K562 (cell line): Measurements from ENCODE around the gene ZNF865. TPM values are rescaled to one million over a fixed set of nuclear protein-coding genes. Genes with fewer than 3 reads are reported as not detected.

ENCODE experiments used
- ATF3 ChIP-seq, 2 experiments: fragments of 450-650 bp in 1 of 2; sonication (generic) in 1 of 2; formaldehyde crosslinking in 1 of 2; IDR thresholded peaks in 1 of 2; conservative IDR thresholded peaks in 1 of 2; 2 replicates each; pipeline versions ENCODE4 v1.6.1 to v1.8.1; 2016 to 2023; ENCODE audit warnings: mild to moderate bottlenecking in 2 of 2, moderate library complexity in 2 of 2, inconsistent platforms in 1 of 2, missing genetic modification reagents in 1 of 2
- CUX1 ChIP-seq: fragments of 200-800 bp; sonication (Bioruptor generic); IDR thresholded peaks from 2 replicates; pipeline ENCODE4 v1.6.1; 2016; ENCODE audit warnings: missing genetic modification characterization, missing compliant biosample characterization
- MGA ChIP-seq: fragments of 450-650 bp; IDR thresholded peaks from 2 replicates; pipeline ENCODE4 v1.6.1; 2016; ENCODE audit warnings: mild to moderate bottlenecking, moderate library complexity
- MYBL2 ChIP-seq, 2 experiments: fragments of 450-650 bp in 1 of 2; sonication (generic) in 1 of 2; formaldehyde crosslinking in 1 of 2; IDR thresholded peaks; 2 replicates each; pipeline versions ENCODE4 v1.6.1 to v1.8.1; 2017 to 2022; ENCODE audit warnings: borderline replicate concordance in 1 of 2, inconsistent platforms in 1 of 2, low read depth in 1 of 2, mild to moderate bottlenecking in 1 of 2, missing genetic modification reagents in 1 of 2, moderate library complexity in 1 of 2
- RUNX1 ChIP-seq: sonication (generic); IDR thresholded peaks from 2 replicates; pipeline ENCODE4 v1.6.1; 2016; ENCODE audit warnings: antibody characterized with exemption, low read depth
- VEZF1 ChIP-seq: fragments of 200-800 bp; sonication (Bioruptor generic); IDR thresholded peaks from 2 replicates; pipeline ENCODE4 v1.6.1; 2017; ENCODE audit warnings: missing genetic modification characterization, missing compliant biosample characterization
- polyA plus RNA-seq, 8 experiments: library from polyadenylated mRNA; depleted of rRNA in 4 of 8; stranded (reverse) in 5 of 8; unstranded in 3 of 8; fragments of >200 nt; fragmentation: Nextera tagmentation in 2 of 8; fragmentation: Illumina TruSeq in 1 of 8; extraction: Ambion mirVana in 2 of 8; extraction: Trizol in 1 of 8; gene quantifications; 2 replicates each; pipeline versions ENCODE4 v1.2.1 to v1.2.3, GENCODE V29; 2011 to 2014; ENCODE audit warnings: inconsistent platforms in 1 of 8, missing spikeins in 1 of 8
- total RNA-seq, 7 experiments: library from RNA; depleted of rRNA in 6 of 7; stranded (reverse); fragments of >200 nt in 6 of 7; fragmentation: Illumina TruSeq in 2 of 7; extraction: Trizol in 2 of 7; gene quantifications; 2 replicates each; pipeline versions ENCODE4 v1.2.1 to v1.2.3, GENCODE V29; 2011 to 2021; ENCODE audit warnings: low replicate concordance in 1 of 7

Gene ZNF865
- total and polyA plus RNA-seq, 9 of the 15 experiments (the other 6 are each of a cell fraction or from before 2014, with no cell fraction given): 0.40 to 18.8 (median 1.6) TPM; not detected in 2

GRCh38 chr19:55640043-55640576, 34.7 kb downstream of the ZNF865 start (continued):
- peak; percentile 100 for TF ChIP-seq MGA
- no peak for TF ChIP-seq MYBL2 (IDR thresholded peaks at IDR 0.05; ENCODE audit: low read depth)
- peak; percentile 81 for TF ChIP-seq MYBL2 (CRISPR knock-in tag; IDR thresholded peaks at IDR 0.05; ENCODE audit: borderline replicate concordance)
- TF ChIP-seq ATF3 (IDR thresholded peaks at IDR 0.05): no peak
- TF ChIP-seq ATF3 (CRISPR knock-in tag; conservative IDR thresholded peaks at IDR 0.05): 0 out of 2 replicates have a peak, but pooled peaks have one; percentile 79
- TF ChIP-seq CUX1 (CRISPR knock-in tag): no peak
- no peak for TF ChIP-seq RUNX1
- TF ChIP-seq VEZF1: no peak
